HEK293 (cell line): ENCODE measurements around the gene PCDH19.

Experiments
- KLF8 ChIP-seq: fragments of 450-650 bp; formaldehyde crosslinking; IDR thresholded peaks from 2 replicates; pipeline ENCODE4 v1.5.1; 2016; ENCODE audit warnings: missing biosample characterization, missing genetic modification characterization
- REST ChIP-seq: fragments of 450-650 bp; formaldehyde crosslinking; IDR thresholded peaks from 2 replicates; pipeline ENCODE4 v1.5.1; 2016; ENCODE audit warnings: missing biosample characterization, missing genetic modification characterization
- SETDB1 ChIP-seq: IDR thresholded peaks from one replicate; pipeline ENCODE4 v1.6.1; 2017; ENCODE audit warnings: mild to moderate bottlenecking, low read length, moderate library complexity, mixed read lengths; ENCODE audit not compliant: insufficient read length
- SP2 ChIP-seq: fragments of 450-650 bp; formaldehyde crosslinking; IDR thresholded peaks from 2 replicates; pipeline ENCODE4 v1.5.1; 2016; ENCODE audit warnings: missing biosample characterization, missing genetic modification characterization
- ZNF394 ChIP-seq: fragments of 450-650 bp; formaldehyde crosslinking; IDR thresholded peaks from 2 replicates; pipeline ENCODE4 v1.5.1; 2016; ENCODE audit warnings: missing biosample characterization, missing genetic modification characterization, mild to moderate bottlenecking, moderate library complexity, borderline replicate concordance
- ZNF433 ChIP-seq: fragments of 450-650 bp; formaldehyde crosslinking; IDR thresholded peaks from 2 replicates; pipeline ENCODE4 v1.5.1; 2016; ENCODE audit warnings: missing biosample characterization, missing genetic modification characterization, low read depth
- ZNF513 ChIP-seq: fragments of 450-650 bp; IDR thresholded peaks from 2 replicates; pipeline ENCODE4 v1.5.1; 2018; ENCODE audit warnings: missing biosample characterization, missing genetic modification characterization
- TF ChIP-seq, protein P1 (sequence below): fragments of 450-650 bp; formaldehyde crosslinking; IDR thresholded peaks from 2 replicates; pipeline ENCODE4 v1.5.1; 2016; ENCODE audit warnings: missing biosample characterization, missing genetic modification characterization

DNA sequence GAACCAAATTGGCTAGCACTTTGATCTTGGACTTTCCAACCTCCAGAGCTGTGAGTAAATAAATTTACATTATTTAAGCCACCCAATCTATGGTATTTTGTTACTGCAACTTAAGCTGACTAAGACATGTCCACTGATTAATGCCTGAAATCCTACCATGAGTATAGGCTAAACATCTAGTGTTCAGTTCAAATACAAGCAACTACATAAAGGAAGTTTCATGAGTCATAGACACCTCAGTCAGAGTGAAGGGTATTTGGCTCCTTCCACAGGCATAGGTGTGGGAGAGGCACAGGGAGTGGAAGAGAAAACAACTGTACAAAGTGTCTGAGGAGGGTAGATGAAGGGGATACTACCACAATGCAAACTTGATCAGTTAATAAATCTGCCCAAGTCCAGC is 35.5 kb upstream of the PCDH19 start:
- TF ChIP-seq REST (tag by site-specific recombination) (no peak), SP2 (tag by site-specific recombination) (no peak), SETDB1 (no peak), ZNF394 (no peak), ZNF433 (tag by site-specific recombination) (no peak), KLF8 (tag by site-specific recombination) (no peak), ZNF513 (tag by site-specific recombination) (no peak)
- TF ChIP-seq, protein P1, sequence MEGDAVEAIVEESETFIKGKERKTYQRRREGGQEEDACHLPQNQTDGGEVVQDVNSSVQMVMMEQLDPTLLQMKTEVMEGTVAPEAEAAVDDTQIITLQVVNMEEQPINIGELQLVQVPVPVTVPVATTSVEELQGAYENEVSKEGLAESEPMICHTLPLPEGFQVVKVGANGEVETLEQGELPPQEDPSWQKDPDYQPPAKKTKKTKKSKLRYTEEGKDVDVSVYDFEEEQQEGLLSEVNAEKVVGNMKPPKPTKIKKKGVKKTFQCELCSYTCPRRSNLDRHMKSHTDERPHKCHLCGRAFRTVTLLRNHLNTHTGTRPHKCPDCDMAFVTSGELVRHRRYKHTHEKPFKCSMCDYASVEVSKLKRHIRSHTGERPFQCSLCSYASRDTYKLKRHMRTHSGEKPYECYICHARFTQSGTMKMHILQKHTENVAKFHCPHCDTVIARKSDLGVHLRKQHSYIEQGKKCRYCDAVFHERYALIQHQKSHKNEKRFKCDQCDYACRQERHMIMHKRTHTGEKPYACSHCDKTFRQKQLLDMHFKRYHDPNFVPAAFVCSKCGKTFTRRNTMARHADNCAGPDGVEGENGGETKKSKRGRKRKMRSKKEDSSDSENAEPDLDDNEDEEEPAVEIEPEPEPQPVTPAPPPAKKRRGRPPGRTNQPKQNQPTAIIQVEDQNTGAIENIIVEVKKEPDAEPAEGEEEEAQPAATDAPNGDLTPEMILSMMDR (tag by site-specific recombination): no peak
